K562 (cell line): ENCODE results near the gene P2RX1. TPM values are rescaled to one million over a fixed set of nuclear protein-coding genes. Genes with fewer than 3 reads are reported as not detected.

ENCODE experiments used
- ATF7 ChIP-seq: fragments of 450-650 bp; IDR thresholded peaks from 2 replicates; pipeline ENCODE4 v1.7.1; 2014; ENCODE audit warnings: mild to moderate bottlenecking, moderate library complexity
- DMBX1 ChIP-seq: fragments of 250-450 bp; sonication (Bioruptor Pico); IDR thresholded peaks from 2 replicates; pipeline ENCODE4 v1.8.0; 2022; ENCODE audit warnings: inconsistent platforms, mild to moderate bottlenecking, moderate library complexity, borderline replicate concordance
- ETV6 ChIP-seq, 3 experiments: fragments of 150-350 bp in 1 of 3; sonication (generic) in 1 of 3; formaldehyde crosslinking in 1 of 3; IDR thresholded peaks; 2 replicates each; pipeline versions ENCODE4 v1.6.1 to v1.8.0; 2014 to 2022; ENCODE audit warnings: borderline replicate concordance in 2 of 3, low read depth in 2 of 3, antibody characterized with exemption in 1 of 3, low read length in 1 of 3, mild to moderate bottlenecking in 1 of 3, missing genetic modification reagents in 1 of 3
- EZH2 ChIP-seq: IDR thresholded peaks from 2 replicates; pipeline ENCODE4 v1.6.1; 2012; ENCODE audit warnings: low read depth, mild to moderate bottlenecking, inconsistent platforms, low read length, borderline replicate concordance
- FOXP1 ChIP-seq: sonication (generic); formaldehyde crosslinking; IDR thresholded peaks from 2 replicates; pipeline ENCODE4 v1.8.0; 2022; ENCODE audit warnings: mild to moderate bottlenecking, missing genetic modification reagents
- NFRKB ChIP-seq: fragments of 450-650 bp; IDR thresholded peaks from 2 replicates; pipeline ENCODE4 v1.6.1; 2016; ENCODE audit warnings: low read depth
- SIX5 ChIP-seq, 2 experiments: IDR thresholded peaks; 2 replicates each; pipeline ENCODE4 v1.6.1; 2011; ENCODE audit warnings: low read length in 2 of 2, borderline replicate concordance in 1 of 2, low read depth in 1 of 2, mild to moderate bottlenecking in 1 of 2, moderate library complexity in 1 of 2; ENCODE audit not compliant: insufficient read depth in 1 of 2
- SMAD1 ChIP-seq: fragments of 150-350 bp; IDR thresholded peaks from 2 replicates; pipeline ENCODE4 v1.6.1; 2014; ENCODE audit warnings: low read length, low read depth; ENCODE audit not compliant: partially characterized antibody
- ZBTB8A ChIP-seq: fragments of 450-650 bp; IDR thresholded peaks from 2 replicates; pipeline ENCODE4 v1.6.1; 2018; ENCODE audit warnings: mild to moderate bottlenecking, moderate library complexity; ENCODE audit not compliant: partially characterized antibody
- ZNF239 ChIP-seq: fragments of 250-450 bp; sonication (Bioruptor Pico); IDR thresholded peaks from 2 replicates; pipeline ENCODE4 v1.4.0; 2020; ENCODE audit warnings: mild to moderate bottlenecking
- ZNF717 ChIP-seq: fragments of 250-450 bp; sonication (Bioruptor Pico); IDR thresholded peaks from 2 replicates; pipeline ENCODE4 v1.5.0; 2021
- polyA plus RNA-seq, 8 experiments: library from polyadenylated mRNA; depleted of rRNA in 4 of 8; stranded (reverse) in 5 of 8; unstranded in 3 of 8; fragments of >200 nt; fragmentation: Nextera tagmentation in 2 of 8; fragmentation: Illumina TruSeq in 1 of 8; extraction: Ambion mirVana in 2 of 8; extraction: Trizol in 1 of 8; gene quantifications; 2 replicates each; pipeline versions ENCODE4 v1.2.1 to v1.2.3, GENCODE V29; 2011 to 2014; ENCODE audit warnings: inconsistent platforms in 1 of 8, missing spikeins in 1 of 8
- total RNA-seq, 7 experiments: library from RNA; depleted of rRNA in 6 of 7; stranded (reverse); fragments of >200 nt in 6 of 7; fragmentation: Illumina TruSeq in 2 of 7; extraction: Trizol in 2 of 7; gene quantifications; 2 replicates each; pipeline versions ENCODE4 v1.2.1 to v1.2.3, GENCODE V29; 2011 to 2021; ENCODE audit warnings: low replicate concordance in 1 of 7
- TF ChIP-seq, protein P1 (sequence below): fragments of 450-650 bp; IDR thresholded peaks from 2 replicates; pipeline ENCODE4 v1.6.1; 2016; ENCODE audit warnings: low read depth
- TF ChIP-seq, protein P2 (sequence below): fragments of 450-650 bp; conservative IDR thresholded peaks from 2 replicates; pipeline ENCODE4 v1.6.1; 2016; ENCODE audit warnings: missing genetic modification characterization, low read depth, mild to moderate bottlenecking, missing compliant biosample characterization, moderate library complexity
- TF ChIP-seq, protein P3 (sequence below): fragments of 250-450 bp; sonication (Bioruptor Pico); IDR thresholded peaks from 2 replicates; pipeline ENCODE4 v1.5.0; 2021; ENCODE audit warnings: mild to moderate bottlenecking, moderate library complexity

Gene P2RX1
- total and polyA plus RNA-seq, 9 of the 15 experiments (the other 6 are each of a cell fraction or from before 2014, with no cell fraction given): 0.27 to 20.3 (median 10.3) TPM

DNA sequence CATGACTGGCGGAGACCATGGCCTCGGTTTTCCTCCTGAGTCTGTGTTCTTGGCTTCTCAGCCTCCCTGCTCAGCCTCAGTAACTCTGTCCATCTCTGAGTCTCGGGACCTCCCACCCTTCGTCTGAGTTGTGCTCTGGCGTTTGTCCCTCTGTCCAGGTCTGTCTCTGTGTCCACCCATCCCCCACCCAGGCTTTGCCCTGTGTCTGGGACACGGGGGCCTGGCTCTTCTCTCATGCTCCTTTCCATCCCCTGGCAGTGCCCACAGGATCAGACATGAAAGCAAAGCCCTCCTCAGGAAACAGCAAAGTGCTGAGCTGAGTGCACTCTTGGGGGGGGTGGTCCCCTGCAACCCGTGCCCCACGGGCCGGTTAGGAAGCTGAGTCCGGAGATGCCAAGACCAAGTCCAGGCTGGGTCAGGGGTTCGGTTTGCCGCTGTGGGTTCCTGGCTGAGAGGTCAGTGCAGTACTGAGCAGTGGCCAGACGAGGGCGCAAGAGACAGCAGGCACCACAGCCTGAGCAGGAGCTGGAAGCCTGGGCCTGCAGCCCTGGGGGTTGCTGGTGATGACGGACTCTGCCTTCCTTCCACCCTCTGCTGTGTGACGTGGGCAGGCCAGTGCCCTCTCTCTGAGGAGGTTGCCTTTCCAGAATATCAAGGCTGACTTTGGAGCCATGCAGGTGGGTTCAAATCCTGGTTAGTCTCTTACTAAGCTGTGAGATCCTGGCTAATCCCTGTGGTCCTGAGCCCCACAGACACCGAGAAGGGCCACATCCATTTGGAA is 2.5 kb downstream of the P2RX1 start (continued):
- TF ChIP-seq, protein P1, sequence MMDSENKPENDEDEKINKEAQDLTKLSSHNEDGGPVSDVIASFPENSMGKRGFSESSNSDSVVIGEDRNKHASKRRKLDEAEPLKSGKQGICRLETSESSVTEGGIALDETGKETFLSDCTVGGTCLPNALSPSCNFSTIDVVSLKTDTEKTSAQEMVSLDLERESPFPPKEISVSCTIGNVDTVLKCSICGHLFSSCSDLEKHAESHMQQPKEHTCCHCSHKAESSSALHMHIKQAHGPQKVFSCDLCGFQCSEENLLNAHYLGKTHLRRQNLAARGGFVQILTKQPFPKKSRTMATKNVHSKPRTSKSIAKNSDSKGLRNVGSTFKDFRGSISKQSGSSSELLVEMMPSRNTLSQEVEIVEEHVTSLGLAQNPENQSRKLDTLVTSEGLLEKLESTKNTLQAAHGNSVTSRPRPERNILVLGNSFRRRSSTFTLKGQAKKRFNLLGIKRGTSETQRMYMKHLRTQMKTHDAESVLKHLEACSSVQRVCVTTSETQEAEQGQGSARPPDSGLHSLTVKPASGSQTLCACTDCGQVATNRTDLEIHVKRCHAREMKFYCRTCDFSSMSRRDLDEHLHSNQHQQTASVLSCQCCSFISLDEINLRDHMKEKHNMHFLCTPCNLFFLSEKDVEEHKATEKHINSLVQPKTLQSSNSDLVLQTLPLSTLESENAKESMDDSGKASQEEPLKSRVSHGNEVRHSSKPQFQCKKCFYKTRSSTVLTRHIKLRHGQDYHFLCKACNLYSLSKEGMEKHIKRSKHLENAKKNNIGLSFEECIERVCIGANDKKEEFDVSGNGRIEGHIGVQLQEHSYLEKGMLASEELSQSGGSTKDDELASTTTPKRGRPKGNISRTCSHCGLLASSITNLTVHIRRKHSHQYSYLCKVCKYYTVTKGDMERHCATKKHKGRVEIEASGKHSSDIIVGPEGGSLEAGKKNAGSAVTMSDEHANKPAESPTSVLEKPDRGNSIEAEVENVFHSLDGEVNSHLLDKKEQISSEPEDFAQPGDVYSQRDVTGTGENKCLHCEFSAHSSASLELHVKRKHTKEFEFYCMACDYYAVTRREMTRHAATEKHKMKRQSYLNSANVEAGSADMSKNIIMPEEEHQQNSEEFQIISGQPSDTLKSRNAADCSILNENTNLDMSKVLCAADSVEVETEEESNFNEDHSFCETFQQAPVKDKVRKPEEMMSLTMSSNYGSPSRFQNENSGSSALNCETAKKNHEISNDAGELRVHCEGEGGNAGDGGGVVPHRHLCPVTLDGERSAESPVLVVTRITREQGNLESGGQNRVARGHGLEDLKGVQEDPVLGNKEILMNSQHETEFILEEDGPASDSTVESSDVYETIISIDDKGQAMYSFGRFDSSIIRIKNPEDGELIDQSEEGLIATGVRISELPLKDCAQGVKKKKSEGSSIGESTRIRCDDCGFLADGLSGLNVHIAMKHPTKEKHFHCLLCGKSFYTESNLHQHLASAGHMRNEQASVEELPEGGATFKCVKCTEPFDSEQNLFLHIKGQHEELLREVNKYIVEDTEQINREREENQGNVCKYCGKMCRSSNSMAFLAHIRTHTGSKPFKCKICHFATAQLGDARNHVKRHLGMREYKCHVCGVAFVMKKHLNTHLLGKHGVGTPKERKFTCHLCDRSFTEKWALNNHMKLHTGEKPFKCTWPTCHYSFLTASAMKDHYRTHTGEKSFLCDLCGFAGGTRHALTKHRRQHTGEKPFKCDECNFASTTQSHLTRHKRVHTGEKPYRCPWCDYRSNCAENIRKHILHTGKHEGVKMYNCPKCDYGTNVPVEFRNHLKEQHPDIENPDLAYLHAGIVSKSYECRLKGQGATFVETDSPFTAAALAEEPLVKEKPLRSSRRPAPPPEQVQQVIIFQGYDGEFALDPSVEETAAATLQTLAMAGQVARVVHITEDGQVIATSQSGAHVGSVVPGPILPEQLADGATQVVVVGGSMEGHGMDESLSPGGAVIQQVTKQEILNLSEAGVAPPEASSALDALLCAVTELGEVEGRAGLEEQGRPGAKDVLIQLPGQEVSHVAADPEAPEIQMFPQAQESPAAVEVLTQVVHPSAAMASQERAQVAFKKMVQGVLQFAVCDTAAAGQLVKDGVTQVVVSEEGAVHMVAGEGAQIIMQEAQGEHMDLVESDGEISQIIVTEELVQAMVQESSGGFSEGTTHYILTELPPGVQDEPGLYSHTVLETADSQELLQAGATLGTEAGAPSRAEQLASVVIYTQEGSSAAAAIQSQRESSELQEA: no peak
- TF ChIP-seq, protein P2, sequence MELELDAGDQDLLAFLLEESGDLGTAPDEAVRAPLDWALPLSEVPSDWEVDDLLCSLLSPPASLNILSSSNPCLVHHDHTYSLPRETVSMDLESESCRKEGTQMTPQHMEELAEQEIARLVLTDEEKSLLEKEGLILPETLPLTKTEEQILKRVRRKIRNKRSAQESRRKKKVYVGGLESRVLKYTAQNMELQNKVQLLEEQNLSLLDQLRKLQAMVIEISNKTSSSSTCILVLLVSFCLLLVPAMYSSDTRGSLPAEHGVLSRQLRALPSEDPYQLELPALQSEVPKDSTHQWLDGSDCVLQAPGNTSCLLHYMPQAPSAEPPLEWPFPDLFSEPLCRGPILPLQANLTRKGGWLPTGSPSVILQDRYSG (tag): no peak
- TF ChIP-seq SMAD1: no peak
- TF ChIP-seq ETV6 (IDR thresholded peaks at IDR 0.05; ENCODE audit: borderline replicate concordance in 1 of 2, low read depth in 2 of 2, low read length in 1 of 2): no peak
- no peak for TF ChIP-seq ETV6 (CRISPR knock-in tag; IDR thresholded peaks at IDR 0.05; ENCODE audit: borderline replicate concordance)
- no peak for TF ChIP-seq ZNF239 (CRISPR knock-in tag)
- TF ChIP-seq NFRKB: no peak
- TF ChIP-seq ZNF717 (CRISPR knock-in tag): no peak
- no peak for TF ChIP-seq DMBX1 (CRISPR knock-in tag)
- no peak for TF ChIP-seq SIX5 (IDR thresholded peaks at IDR 0.05; ENCODE audit: borderline replicate concordance in 1 of 2, insufficient read depth in 1 of 2, low read depth in 1 of 2, low read length in 2 of 2)
- no peak for TF ChIP-seq ZBTB8A
- no peak for TF ChIP-seq ATF7
- TF ChIP-seq EZH2: no peak
- no peak for TF ChIP-seq FOXP1 (CRISPR knock-in tag)
- TF ChIP-seq, protein P3, sequence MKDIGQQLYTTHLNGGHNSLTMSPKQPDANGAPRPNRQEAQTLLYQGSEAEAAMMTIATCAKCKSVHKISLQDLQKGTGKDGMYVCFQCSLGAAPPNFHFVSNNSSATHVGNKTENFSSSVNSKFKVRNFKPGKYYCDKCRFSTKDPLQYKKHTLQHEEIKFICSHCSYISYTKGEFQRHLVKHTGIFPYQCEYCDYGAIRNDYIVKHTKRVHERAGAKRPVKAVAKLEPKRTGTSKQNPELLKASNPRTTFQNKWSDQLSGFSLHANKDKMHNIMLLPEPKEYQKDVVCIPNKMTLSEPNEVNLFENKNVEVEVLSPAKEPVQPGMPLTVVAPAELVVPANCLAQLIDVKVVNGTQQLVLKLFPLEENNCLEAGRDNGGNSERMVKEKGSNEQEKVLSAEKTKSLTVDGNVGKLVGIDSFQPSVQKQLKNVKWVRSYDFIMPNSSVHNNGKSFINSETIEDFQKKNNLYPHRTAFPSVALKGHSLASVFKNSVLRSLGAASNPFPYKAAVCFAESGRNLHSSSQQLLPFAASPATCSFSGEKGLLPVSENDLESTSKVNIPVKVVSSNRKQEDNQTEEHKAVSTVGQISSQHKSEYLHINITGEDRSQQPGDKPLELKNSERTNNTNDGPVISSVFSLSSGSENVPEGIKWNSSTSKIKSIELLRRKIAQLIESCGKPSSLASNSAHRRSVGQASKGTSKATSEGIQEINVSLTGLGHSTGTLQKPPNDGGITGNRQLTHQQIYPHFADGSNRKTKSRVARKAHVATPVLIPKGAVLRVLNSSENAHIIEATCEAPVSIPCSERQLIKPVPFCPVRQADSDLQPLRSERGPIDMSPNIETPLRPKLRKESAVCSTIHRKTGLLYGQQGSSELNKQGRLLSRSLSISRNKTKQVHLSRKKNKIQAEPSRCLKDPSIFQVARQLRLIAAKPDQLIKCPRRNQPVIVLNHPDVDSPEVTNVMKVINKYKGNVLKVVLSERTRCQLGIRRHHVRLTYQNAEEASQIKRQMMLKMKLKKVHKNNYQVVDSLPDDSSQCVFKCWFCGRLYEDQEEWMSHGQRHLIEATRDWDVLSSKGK (CRISPR knock-in tag): no peak
